ENCODE measurements around the gene RAD21L1. TPM values are rescaled to one million over a fixed set of nuclear protein-coding genes. Genes with fewer than 3 reads are reported as not detected.

Gene RAD21L1
- polyA plus RNA-seq, 2 donors = not detected

DNA sequence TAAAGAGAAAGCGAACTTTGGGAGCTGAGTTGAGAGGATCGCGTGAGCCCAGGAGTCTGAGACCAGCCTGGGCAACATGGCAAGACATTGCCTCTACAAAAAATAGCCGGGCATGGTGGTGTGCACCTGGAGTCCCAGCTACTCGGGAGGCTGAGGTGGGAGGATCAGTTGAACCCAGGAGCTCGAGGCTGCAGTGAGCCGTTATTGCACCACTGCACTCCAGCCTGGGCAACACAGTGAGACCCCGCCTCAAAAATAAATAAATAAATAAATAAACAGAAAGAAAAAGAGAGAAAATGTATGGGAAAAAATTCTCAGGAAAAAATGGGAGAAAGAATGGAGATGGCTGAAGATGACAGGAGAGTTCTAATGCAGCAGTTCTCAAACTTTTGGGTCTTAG is 20.0 kb upstream of the RAD21L1 start:
- Histone ChIP-seq H3K27me3 (ENCODE audit: control insufficient read depth in 1 of 2, insufficient read depth in 2 of 2, low read length in 2 of 2) (no peaks in the 10 kb centered on the region), H3K9me3 (ENCODE audit: control insufficient read depth in 2 of 2, insufficient read depth in 1 of 2, low read depth in 1 of 2, low read length in 1 of 2) (no peaks in the 10 kb centered on the region), H3K27ac (ENCODE audit: low read depth in 2 of 2, low read length in 1 of 2) (no peak overlapping the region), H3K36me3 (ENCODE audit: control insufficient read depth in 2 of 2, insufficient read depth in 2 of 2, low read length in 1 of 2) (no peaks in the 10 kb centered on the region), H3K4me3 (ENCODE audit: low read depth in 1 of 2, low read length in 2 of 2) (no peak overlapping the region), H3K4me1 (ENCODE audit: control insufficient read depth in 2 of 2, insufficient read depth in 2 of 2, low read length in 1 of 2) (peaks cover 4 to 8% of the 10 kb centered on the region in 2 donors)
- 91 to 93% methylated on average over 8 of the region's 8 CpGs for WGBS, 2 donors

GRCh38 chr20:1206366-1207148 is 19.3 kb upstream of the RAD21L1 start:
- Histone ChIP-seq H3K4me3 (ENCODE audit: low read depth in 1 of 2, low read length in 2 of 2) (no peak overlapping the region), H3K9me3 (ENCODE audit: control insufficient read depth in 2 of 2, insufficient read depth in 1 of 2, low read depth in 1 of 2, low read length in 1 of 2) (no peaks in the 10 kb centered on the region), H3K36me3 (ENCODE audit: control insufficient read depth in 2 of 2, insufficient read depth in 2 of 2, low read length in 1 of 2) (no peaks in the 10 kb centered on the region), H3K27ac (ENCODE audit: low read depth in 2 of 2, low read length in 1 of 2) (no peak overlapping the region), H3K27me3 (ENCODE audit: control insufficient read depth in 1 of 2, insufficient read depth in 2 of 2, low read length in 2 of 2) (no peaks in the 10 kb centered on the region), H3K4me1 (ENCODE audit: control insufficient read depth in 2 of 2, insufficient read depth in 2 of 2, low read length in 1 of 2) (peaks cover 4 to 8% of the 10 kb centered on the region in 2 donors)
- 77% methylated on average over 19 of the region's 19 CpGs for WGBS, 2 donors

DNA sequence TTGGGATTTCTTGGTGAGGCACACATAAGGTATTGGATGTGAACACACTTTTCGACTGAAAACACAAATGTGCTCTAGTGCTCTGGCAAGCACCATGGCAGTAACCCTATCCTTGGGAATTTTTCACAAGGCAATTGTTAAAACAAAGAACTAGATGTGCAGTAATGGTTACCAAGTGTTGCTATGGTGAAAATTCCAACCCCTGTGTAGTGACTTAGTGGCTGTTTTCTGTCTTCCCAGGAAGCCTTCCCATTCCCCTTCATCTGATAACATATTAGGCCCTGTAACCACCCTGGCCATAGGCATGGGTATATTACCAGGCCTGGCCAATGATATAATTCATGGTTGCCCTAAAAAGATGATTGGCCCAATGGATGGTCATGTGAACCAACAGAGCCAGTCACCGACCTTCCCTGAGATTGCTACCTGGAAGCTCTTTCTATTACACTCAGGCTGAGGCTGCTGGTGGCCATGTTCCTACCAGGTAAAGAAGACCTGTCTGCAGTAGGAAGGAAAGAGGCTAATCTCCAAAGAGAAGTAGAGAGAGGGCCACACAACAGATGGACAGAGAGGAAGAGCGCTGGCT is 18.5 kb upstream of the RAD21L1 start:
- Histone ChIP-seq H3K27me3 (ENCODE audit: control insufficient read depth in 1 of 2, insufficient read depth in 2 of 2, low read length in 2 of 2) (no peaks in the 10 kb centered on the region), H3K36me3 (ENCODE audit: control insufficient read depth in 2 of 2, insufficient read depth in 2 of 2, low read length in 1 of 2) (no peaks in the 10 kb centered on the region), H3K4me3 (ENCODE audit: low read depth in 1 of 2, low read length in 2 of 2) (no peak overlapping the region), H3K4me1 (ENCODE audit: control insufficient read depth in 2 of 2, insufficient read depth in 2 of 2, low read length in 1 of 2) (peaks cover 4 to 8% of the 10 kb centered on the region in 2 donors), H3K9me3 (ENCODE audit: control insufficient read depth in 2 of 2, insufficient read depth in 1 of 2, low read depth in 1 of 2, low read length in 1 of 2) (no peaks in the 10 kb centered on the region), H3K27ac (ENCODE audit: low read depth in 2 of 2, low read length in 1 of 2) (no peak overlapping the region)
- WGBS, 2 donors = 91 to 94% methylated on average over 3 of the region's 3 CpGs

DNA sequence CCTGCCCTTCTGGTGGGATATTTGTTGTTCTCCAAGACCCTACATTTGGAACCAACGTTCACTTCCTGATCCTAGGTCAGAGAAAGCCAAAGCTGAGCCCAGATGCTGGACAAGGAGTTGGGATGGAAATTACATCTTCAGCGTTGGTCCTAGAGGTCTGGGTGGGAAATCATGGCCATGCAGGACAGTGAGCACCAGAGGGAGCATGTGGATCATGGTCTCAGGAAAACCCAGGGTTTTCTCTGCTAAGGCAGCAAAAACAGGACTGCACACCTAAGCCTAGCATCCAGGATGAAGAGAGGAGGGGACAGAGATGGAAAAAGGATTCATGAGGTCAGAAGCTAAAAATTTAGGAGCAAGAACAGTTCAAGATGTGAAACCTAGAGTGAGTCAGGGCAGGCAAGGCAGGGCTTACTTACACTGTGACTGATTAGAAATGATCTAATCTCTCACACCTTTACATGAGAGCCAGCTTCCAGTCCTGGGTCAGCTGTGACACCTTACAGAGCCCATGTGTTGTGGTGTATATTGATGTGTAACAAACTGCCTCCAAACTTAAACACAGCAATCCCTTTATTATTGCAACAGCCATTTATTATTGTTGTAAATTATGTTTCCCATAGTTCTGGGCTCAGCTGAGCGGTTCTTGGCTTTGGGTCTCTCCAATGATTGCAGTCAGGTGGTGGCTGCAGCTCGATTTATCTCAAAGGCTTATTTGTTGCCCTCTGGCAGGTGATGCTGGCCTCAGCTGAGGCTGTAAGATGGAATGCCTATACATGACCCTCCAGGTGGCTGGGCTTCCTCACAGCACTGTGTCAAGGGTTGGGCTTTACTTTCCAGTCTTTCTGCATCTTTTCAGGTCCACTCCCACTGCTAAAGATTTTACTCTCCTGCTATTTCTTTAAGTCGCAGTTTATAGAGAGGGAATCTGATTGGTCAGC is 16.1 kb upstream of the RAD21L1 start:
- no peaks in the 10 kb centered on the region for H3K9me3 ChIP-seq (ENCODE audit: control insufficient read depth in 2 of 2, insufficient read depth in 1 of 2, low read depth in 1 of 2, low read length in 1 of 2)
- H3K27ac ChIP-seq (ENCODE audit: low read depth in 2 of 2, low read length in 1 of 2) = no peak overlapping the region
- WGBS, 2 donors = 45 to 57% methylated on average over 5 of the region's 5 CpGs
- no peaks in the 10 kb centered on the region for H3K4me1 ChIP-seq (ENCODE audit: control insufficient read depth in 2 of 2, insufficient read depth in 2 of 2, low read length in 1 of 2)
- no peak overlapping the region for H3K4me3 ChIP-seq (ENCODE audit: low read depth in 1 of 2, low read length in 2 of 2)
- no peaks in the 10 kb centered on the region for H3K36me3 ChIP-seq (ENCODE audit: control insufficient read depth in 2 of 2, insufficient read depth in 2 of 2, low read length in 1 of 2)
- H3K27me3 ChIP-seq (ENCODE audit: control insufficient read depth in 1 of 2, insufficient read depth in 2 of 2, low read length in 2 of 2) = no peaks in the 10 kb centered on the region

DNA sequence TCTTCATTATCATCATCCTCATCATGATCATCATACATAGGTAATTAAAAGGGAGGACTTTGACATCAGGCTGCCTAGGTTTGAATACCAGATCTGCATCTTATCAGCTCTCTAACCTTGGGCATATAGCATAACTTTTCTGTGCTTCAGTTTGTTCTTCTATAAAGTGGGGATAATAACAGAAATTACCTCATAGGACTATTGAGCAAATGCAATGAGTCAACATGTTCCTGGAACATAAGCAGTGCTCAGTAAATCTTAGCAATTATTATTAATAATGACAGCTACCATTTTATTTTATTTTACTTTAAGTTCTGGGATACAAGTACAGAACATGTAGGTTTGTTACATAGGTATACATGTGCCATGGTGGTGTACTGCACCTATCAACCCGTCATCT is 15.3 kb upstream of the RAD21L1 start:
- Histone ChIP-seq H3K4me1 (ENCODE audit: control insufficient read depth in 2 of 2, insufficient read depth in 2 of 2, low read length in 1 of 2) (no peaks in the 10 kb centered on the region), H3K9me3 (ENCODE audit: control insufficient read depth in 2 of 2, insufficient read depth in 1 of 2, low read depth in 1 of 2, low read length in 1 of 2) (no peaks in the 10 kb centered on the region), H3K36me3 (ENCODE audit: control insufficient read depth in 2 of 2, insufficient read depth in 2 of 2, low read length in 1 of 2) (no peaks in the 10 kb centered on the region), H3K27ac (ENCODE audit: low read depth in 2 of 2, low read length in 1 of 2) (no peak overlapping the region), H3K27me3 (ENCODE audit: control insufficient read depth in 1 of 2, insufficient read depth in 2 of 2, low read length in 2 of 2) (no peaks in the 10 kb centered on the region), H3K4me3 (ENCODE audit: low read depth in 1 of 2, low read length in 2 of 2) (no peak overlapping the region)
- WGBS, 2 donors = 91 to 96% methylated on average over 1 of the region's 1 CpG

DNA sequence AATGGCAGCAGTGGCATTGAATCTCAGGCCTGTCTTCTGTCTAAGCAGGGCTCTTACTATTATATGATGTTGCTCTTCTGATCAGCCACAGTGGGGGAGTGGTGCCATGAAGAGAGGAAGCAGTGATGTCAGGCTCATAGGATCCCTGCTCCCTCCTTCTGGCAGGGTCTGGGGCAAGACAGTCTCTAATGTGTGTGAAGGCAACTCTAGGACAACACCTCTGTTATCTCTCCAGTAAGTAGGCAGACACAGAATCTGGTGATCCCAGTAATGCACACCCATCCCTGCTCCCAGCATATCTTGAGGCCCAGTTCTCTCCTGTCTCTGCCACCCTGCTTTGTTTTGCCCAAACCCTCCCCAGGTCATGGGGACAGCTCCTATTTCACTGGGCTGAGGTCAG is 13.8 kb upstream of the RAD21L1 start:
- Histone ChIP-seq H3K27ac (ENCODE audit: low read depth in 2 of 2, low read length in 1 of 2) (no peak overlapping the region), H3K27me3 (ENCODE audit: control insufficient read depth in 1 of 2, insufficient read depth in 2 of 2, low read length in 2 of 2) (no peaks in the 10 kb centered on the region), H3K9me3 (ENCODE audit: control insufficient read depth in 2 of 2, insufficient read depth in 1 of 2, low read depth in 1 of 2, low read length in 1 of 2) (no peaks in the 10 kb centered on the region), H3K36me3 (ENCODE audit: control insufficient read depth in 2 of 2, insufficient read depth in 2 of 2, low read length in 1 of 2) (no peaks in the 10 kb centered on the region), H3K4me1 (ENCODE audit: control insufficient read depth in 2 of 2, insufficient read depth in 2 of 2, low read length in 1 of 2) (no peaks in the 10 kb centered on the region), H3K4me3 (ENCODE audit: low read depth in 1 of 2, low read length in 2 of 2) (no peak overlapping the region)

DNA sequence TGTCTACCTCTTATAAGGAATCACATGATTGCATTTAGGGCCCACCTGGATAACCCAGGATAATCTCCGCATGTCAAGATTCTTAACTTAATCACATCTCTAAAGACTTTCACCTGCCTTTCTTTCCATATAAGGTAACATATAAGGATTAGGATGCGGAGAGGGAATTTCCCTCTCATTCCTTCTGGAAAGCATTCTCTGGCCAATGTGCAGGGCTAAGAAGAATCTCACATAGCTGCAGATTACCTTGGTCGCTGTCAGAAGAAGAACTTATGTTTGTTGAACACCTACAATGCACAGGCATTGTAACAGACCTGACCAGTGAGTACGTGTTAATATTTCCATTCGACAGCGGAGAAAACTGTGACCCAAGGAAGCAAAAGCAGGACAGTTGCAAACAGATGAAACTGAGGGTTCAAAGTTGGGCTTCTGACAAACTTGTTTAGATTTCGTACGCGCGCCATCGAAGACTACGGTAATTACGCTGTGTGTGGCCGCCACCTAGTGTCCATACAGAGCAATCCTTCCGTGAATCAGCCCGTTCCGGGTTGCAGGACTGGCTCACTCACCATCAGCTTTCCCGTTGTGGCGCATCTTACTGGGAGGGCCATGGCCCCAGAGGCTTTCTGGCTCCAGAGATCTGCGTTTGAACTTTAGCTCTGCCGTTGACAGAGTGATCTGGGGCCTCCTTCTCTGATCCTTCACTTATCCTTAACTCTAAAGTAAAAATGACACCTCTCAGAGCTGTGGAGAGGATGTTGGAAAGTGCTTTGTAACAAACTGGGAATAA is 13.0 kb upstream of the RAD21L1 start:
- 12 to 13% methylated on average over 21 of the region's 21 CpGs for WGBS, 2 donors
- no peaks in the 10 kb centered on the region for H3K4me1 ChIP-seq (ENCODE audit: control insufficient read depth in 2 of 2, insufficient read depth in 2 of 2, low read length in 1 of 2)
- no peak overlapping the region for H3K4me3 ChIP-seq (ENCODE audit: low read depth in 1 of 2, low read length in 2 of 2)
- H3K27me3 ChIP-seq (ENCODE audit: control insufficient read depth in 1 of 2, insufficient read depth in 2 of 2, low read length in 2 of 2) = no peaks in the 10 kb centered on the region
- no peak overlapping the region for H3K27ac ChIP-seq (ENCODE audit: low read depth in 2 of 2, low read length in 1 of 2)
- no peaks in the 10 kb centered on the region for H3K9me3 ChIP-seq (ENCODE audit: control insufficient read depth in 2 of 2, insufficient read depth in 1 of 2, low read depth in 1 of 2, low read length in 1 of 2)
- H3K36me3 ChIP-seq (ENCODE audit: control insufficient read depth in 2 of 2, insufficient read depth in 2 of 2, low read length in 1 of 2) = no peaks in the 10 kb centered on the region

DNA sequence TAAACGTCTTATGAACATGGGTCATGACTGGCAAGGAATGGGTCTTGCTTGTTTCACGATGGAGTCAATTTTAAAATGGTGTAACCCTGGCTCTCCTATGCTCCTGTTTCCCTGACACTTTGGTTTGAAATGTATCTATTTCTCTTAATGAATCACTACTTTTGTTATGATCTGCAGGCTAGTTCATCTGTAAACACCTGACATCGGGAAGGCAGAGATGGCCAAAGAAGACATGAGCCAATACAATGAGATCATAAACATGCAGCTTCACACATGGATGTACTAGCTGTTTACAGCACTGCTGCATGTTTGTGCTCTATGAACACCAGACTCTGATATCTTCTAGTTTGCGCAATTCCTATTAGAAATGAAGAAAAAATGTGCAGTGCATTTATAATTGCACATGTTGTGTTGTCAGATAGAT is 11.0 kb upstream of the RAD21L1 start:
- Histone ChIP-seq H3K36me3 (ENCODE audit: control insufficient read depth in 2 of 2, insufficient read depth in 2 of 2, low read length in 1 of 2) (no peaks in the 10 kb centered on the region), H3K4me1 (ENCODE audit: control insufficient read depth in 2 of 2, insufficient read depth in 2 of 2, low read length in 1 of 2) (no peaks in the 10 kb centered on the region), H3K9me3 (ENCODE audit: control insufficient read depth in 2 of 2, insufficient read depth in 1 of 2, low read depth in 1 of 2, low read length in 1 of 2) (no peaks in the 10 kb centered on the region), H3K4me3 (ENCODE audit: low read depth in 1 of 2, low read length in 2 of 2) (no peak overlapping the region), H3K27ac (ENCODE audit: low read depth in 2 of 2, low read length in 1 of 2) (no peak overlapping the region), H3K27me3 (ENCODE audit: control insufficient read depth in 1 of 2, insufficient read depth in 2 of 2, low read length in 2 of 2) (no peaks in the 10 kb centered on the region)
- 66 to 68% methylated on average over 4 of the region's 4 CpGs for WGBS, 2 donors
